ENCODE measurements around the gene YPEL3.
A peak's percentile ranks its signal among the peaks of the same experiment; 100 is the strongest.

GRCh38 chr16:30075503-30076275 lies 20.3 kb downstream of the YPEL3 start, which contains the start of gene PPP4C:
- TF ChIP-seq POLR2A (IDR thresholded peaks at IDR 0.05; ENCODE audit: low read depth, low read length) (peak; percentile 88), POLR2AphosphoS5 (IDR thresholded peaks at IDR 0.05; ENCODE audit: low read depth, low read length) (peak; percentile 85), TAF1 (IDR thresholded peaks at IDR 0.05; ENCODE audit: low read depth, low read length) (peak; percentile 75), PAX5 (IDR thresholded peaks at IDR 0.05; ENCODE audit: insufficient read depth, low read length, severe bottlenecking) (no peak)

All from GM12891 (cell line).